Heart left ventricle (tissue), 16 donors: ENCODE results near the gene FOXK1. TPM values are rescaled to one million over a fixed set of nuclear protein-coding genes. Genes with fewer than 3 reads are reported as not detected.
A peak's percentile ranks its signal among the peaks of the same experiment; 100 is the strongest.

ENCODE experiments used
- ATAC-seq, 4 donors: fragments of 200-7000 bp; cut with Tn5 transposase; one replicate each; pipeline ENCODE4 v1.9.1; 2020 to 2022; ENCODE audit warnings: moderate library complexity in 4 of 4, mild to moderate bottlenecking in 3 of 4, moderate number of reproducible peaks in 1 of 4
- DNase-seq, 5 donors: peaks; one replicate each; pipeline ENCODE4 v3.0.0-alpha.2; 2020
- H3K27ac ChIP-seq, 12 donors: fragments of 200-600 bp; sonication (generic) in 4 of 12; one replicate each; pipeline versions ENCODE4 v1.5.0 to v1.8.0; 2016 to 2022; ENCODE audit warnings: mild to moderate bottlenecking in 2 of 12
- H3K27me3 ChIP-seq, 9 donors: fragments of 200-600 bp; sonication (generic) in 2 of 9; one replicate each; pipeline versions ENCODE4 v1.5.1 to v1.8.0; 2016 to 2022; ENCODE audit warnings: mild to moderate bottlenecking in 3 of 9
- H3K36me3 ChIP-seq, 9 donors: fragments of 200-600 bp; sonication (generic) in 2 of 9; one replicate each; pipeline versions ENCODE4 v1.5.0 to v1.8.0; 2018 to 2022; ENCODE audit warnings: mild to moderate bottlenecking in 2 of 9
- H3K4me1 ChIP-seq, 12 donors: fragments of 200-600 bp; sonication (generic) in 4 of 12; one replicate each; pipeline versions ENCODE4 v1.5.0 to v1.8.0; 2016 to 2022; ENCODE audit warnings: mild to moderate bottlenecking in 3 of 12
- H3K4me3 ChIP-seq, 12 donors: fragments of 200-600 bp; sonication (generic) in 4 of 12; one replicate each; pipeline versions ENCODE4 v1.5.0 to v1.8.0; 2017 to 2022; ENCODE audit warnings: mild to moderate bottlenecking in 9 of 12, moderate library complexity in 4 of 12
- H3K9me3 ChIP-seq, 12 donors: fragments of 200-600 bp; sonication (generic) in 4 of 12; one replicate each; pipeline versions ENCODE4 v1.5.0 to v1.8.0; 2016 to 2022; ENCODE audit warnings: mild to moderate bottlenecking in 1 of 12
- POLR2A ChIP-seq, 2 donors: fragments of 450-650 bp; IDR thresholded peaks; one replicate each; pipeline ENCODE4 v1.6.1; 2017; ENCODE audit warnings: antibody characterized with exemption in 2 of 2, mild to moderate bottlenecking in 2 of 2, moderate library complexity in 2 of 2
- WGBS, 4 donors: extraction: QIAGEN DNeasy Blood & Tissue Kit in 2 of 4; methylation state at CpG; one replicate each; pipeline versions ENCODE4 v1.1.5 to v1.1.7; 2013 to 2018; 5-methylcytosine and 5-hydroxymethylcytosine counted together
- intact Hi-C, 10 donors: fragments of 100-400 bp; cut with DNase I; formaldehyde crosslinking; loops; one replicate each; pipeline versions ENCODE4 v1.11.1 to v1.14.2; 2022
- polyA plus RNA-seq, 2 donors: library from polyadenylated mRNA; stranded (reverse); fragments of 200-250 nt; gene quantifications; one replicate each; pipeline ENCODE4 v1.2.3, GENCODE V29; 2013
- total RNA-seq, 9 donors: library from RNA; depleted of rRNA in 2 of 9; stranded (reverse); fragments of >200 nt in 2 of 9; fragmentation: NEBNext Ultra II Directional in 3 of 9; extraction: Animal tissue kit (Norgen Biotek cat#: 25700) in 3 of 9; gene quantifications; one replicate each; pipeline versions ENCODE4 v1.1.0 to v1.2.4, GENCODE V29; 2016 to 2023
- TF ChIP-seq, protein P1 (sequence below), 12 donors: fragments of 200-600 bp; sonication (generic) in 4 of 12; IDR thresholded peaks; one replicate each; pipeline versions ENCODE4 v1.5.0 to v1.8.0; 2018 to 2022; ENCODE audit warnings: antibody characterized with exemption in 12 of 12, mild to moderate bottlenecking in 5 of 12
- donor health status: ischemic (EF 13 %, LVEDD 7.1; RV severe dilation, severe dysfunction).
- donor health status: healthy with polysubstance abuse.
- donor health status: DM: no; HTN: yes; CAD: no.
- donor health status: DM: no; HTN: no; CAD: no.
- donor health status: ischemic (EF 25% LVEDD 6.9; RV normal size, moderate dysfunction).
- donor health status: ischemic (EF 25% LVEDD 5.7; RV mildly dilated, moderate dysfunction).
- donor health status: healthy.
- donor health status: DM: yes; HTN: yes; CAD: no.
- donor health status: ischemic (EF 35%, LVEDD 5.7; RV mildly dilated, moderate dysfunction).
- donor health status: nonischemic (EF 11% LVEDD 7.7; RV severe dilation, severe dysfunction).
- donor health status: DM: yes; HTN: yes; CAD: no.
- donor health status: PGD.
- donor health status: ischemic (EF 29% LVEDD 5.4; RV normal size, mild dysfunction).
- donor health status: nonischemic (EF 23%, LVEDD 6.1; RV moderate dilation, normal function).

The FOXK1 gene
- total and polyA plus RNA-seq, 11 donors = 9.3 to 43.7 (median 19.8) TPM

GRCh38 chr7:4783762-4784351 is 101.8 kb downstream of the FOXK1 start:
- ATAC-seq (peak in 2 of 4 donors; percentile 3 to 5), DNase-seq (peak in 1 of 5 donors; percentile 14)
- H3K9me3 ChIP-seq = no peaks in the 10 kb centered on the region
- H3K4me3 ChIP-seq = no peak overlapping the region
- 81 to 89% (median 88%) methylated on average over 20 to 40 of the region's 40 CpGs for WGBS, 4 donors
- H3K27me3 ChIP-seq = no peaks in the 10 kb centered on the region
- intact Hi-C loops = no loop called here
- peaks cover 0 to 13% (median 0%) of the 10 kb centered on the region in 12 donors for H3K4me1 ChIP-seq
- no peak overlapping the region for H3K27ac ChIP-seq
- TF ChIP-seq POLR2A (IDR thresholded peaks at IDR 0.05) = no peak
- H3K36me3 ChIP-seq = peaks cover 0 to 90% (median 76%) of the 10 kb centered on the region in 9 donors

GRCh38 chr7:4784799-4785198 is 102.7 kb downstream of the FOXK1 start:
- WGBS, 4 donors = 38 to 67% (median 54%) methylated on average over 5 to 19 of the region's 19 CpGs
- Histone ChIP-seq H3K4me3 (no peak overlapping the region), H3K27me3 (no peaks in the 10 kb centered on the region), H3K9me3 (no peaks in the 10 kb centered on the region), H3K27ac (peak overlapping the region in 1 of 12 donors; percentile 15), H3K4me1 (peaks cover 0 to 13% (median 0%) of the 10 kb centered on the region in 12 donors), H3K36me3 (peaks cover 0 to 98% (median 81%) of the 10 kb centered on the region in 9 donors)
- no peak for TF ChIP-seq POLR2A (IDR thresholded peaks at IDR 0.05)
- TF ChIP-seq, protein P1, sequence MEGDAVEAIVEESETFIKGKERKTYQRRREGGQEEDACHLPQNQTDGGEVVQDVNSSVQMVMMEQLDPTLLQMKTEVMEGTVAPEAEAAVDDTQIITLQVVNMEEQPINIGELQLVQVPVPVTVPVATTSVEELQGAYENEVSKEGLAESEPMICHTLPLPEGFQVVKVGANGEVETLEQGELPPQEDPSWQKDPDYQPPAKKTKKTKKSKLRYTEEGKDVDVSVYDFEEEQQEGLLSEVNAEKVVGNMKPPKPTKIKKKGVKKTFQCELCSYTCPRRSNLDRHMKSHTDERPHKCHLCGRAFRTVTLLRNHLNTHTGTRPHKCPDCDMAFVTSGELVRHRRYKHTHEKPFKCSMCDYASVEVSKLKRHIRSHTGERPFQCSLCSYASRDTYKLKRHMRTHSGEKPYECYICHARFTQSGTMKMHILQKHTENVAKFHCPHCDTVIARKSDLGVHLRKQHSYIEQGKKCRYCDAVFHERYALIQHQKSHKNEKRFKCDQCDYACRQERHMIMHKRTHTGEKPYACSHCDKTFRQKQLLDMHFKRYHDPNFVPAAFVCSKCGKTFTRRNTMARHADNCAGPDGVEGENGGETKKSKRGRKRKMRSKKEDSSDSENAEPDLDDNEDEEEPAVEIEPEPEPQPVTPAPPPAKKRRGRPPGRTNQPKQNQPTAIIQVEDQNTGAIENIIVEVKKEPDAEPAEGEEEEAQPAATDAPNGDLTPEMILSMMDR (IDR thresholded peaks at IDR 0.05) = no peak
- peak in 3 of 5 donors; percentile 67 to 72 (median 72) for DNase-seq
- intact Hi-C loops = no loop called here
- peak; percentile 68 to 83 (median 76) for ATAC-seq

DNA sequence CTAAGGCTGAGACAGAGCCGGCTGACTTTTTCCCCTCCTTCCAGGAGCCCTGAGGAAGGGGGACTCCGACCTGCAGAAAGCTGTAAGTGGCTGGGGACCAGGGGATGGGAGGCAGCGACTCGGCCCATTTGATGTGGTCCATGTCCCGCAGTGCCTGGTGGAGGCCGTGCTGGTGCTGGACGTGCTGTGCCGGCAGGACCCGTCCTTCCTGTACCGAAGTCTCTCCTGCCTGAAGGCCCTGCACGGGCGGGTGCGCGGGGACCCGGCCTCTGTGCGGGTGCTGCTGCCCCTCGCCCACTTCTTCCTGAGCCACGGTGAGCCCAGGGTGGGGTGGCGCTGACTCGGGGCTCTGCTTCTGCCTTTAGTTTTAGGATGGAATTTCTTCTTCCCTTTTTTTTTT is 103.3 kb downstream of the FOXK1 start:
- Histone ChIP-seq H3K4me1 (peaks cover 0 to 13% (median 0%) of the 10 kb centered on the region in 12 donors), H3K4me3 (no peak overlapping the region), H3K9me3 (no peaks in the 10 kb centered on the region), H3K27ac (no peak overlapping the region), H3K27me3 (no peaks in the 10 kb centered on the region), H3K36me3 (peaks cover 0 to 99% (median 82%) of the 10 kb centered on the region in 9 donors)
- intact Hi-C loops = no loop called here
- WGBS, 4 donors = 87 to 93% (median 90%) methylated on average over 14 to 20 of the region's 20 CpGs
- TF ChIP-seq POLR2A (IDR thresholded peaks at IDR 0.05) = no peak
- TF ChIP-seq, protein P1 (IDR thresholded peaks at IDR 0.05) = no peak
- no peak for ATAC-seq
- peak in 1 of 5 donors; percentile 58 for DNase-seq

DNA sequence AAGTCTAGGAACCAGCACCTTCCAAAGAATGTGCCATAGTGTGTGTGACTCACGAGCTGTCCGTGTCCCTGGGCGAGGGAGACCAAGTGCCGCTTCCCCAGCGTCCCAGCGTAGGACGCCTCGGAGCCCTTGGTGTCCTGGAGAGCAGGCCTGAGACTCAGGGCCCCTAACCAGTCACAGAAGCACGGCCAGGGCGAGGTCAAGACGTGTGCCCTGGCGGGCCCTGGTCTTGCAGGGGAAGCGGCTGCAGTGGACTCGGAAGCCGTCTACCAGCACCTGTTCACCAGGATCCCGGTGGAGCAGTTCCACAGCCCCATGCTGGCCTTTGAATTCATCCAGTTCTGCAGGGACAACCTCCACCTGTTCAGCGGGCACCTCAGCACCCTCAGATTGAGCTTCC is 103.9 kb downstream of the FOXK1 start:
- intact Hi-C loops = no loop called here
- WGBS, 4 donors = 92 to 96% (median 96%) methylated on average over 7 to 17 of the region's 17 CpGs
- H3K9me3 ChIP-seq = no peaks in the 10 kb centered on the region
- DNase-seq (peak in 1 of 5 donors; percentile 59), ATAC-seq (no peak)
- H3K36me3 ChIP-seq = peaks cover 0 to 99% (median 86%) of the 10 kb centered on the region in 9 donors
- TF ChIP-seq, protein P1 (IDR thresholded peaks at IDR 0.05) = no peak
- no peak for TF ChIP-seq POLR2A (IDR thresholded peaks at IDR 0.05)
- no peaks in the 10 kb centered on the region for H3K27me3 ChIP-seq
- no peak overlapping the region for H3K4me3 ChIP-seq
- H3K4me1 ChIP-seq = peaks cover 0 to 13% (median 0%) of the 10 kb centered on the region in 12 donors
- no peak overlapping the region for H3K27ac ChIP-seq
